AG04449 (cell line): ENCODE data around the gene GSC.

Experiments used
- CTCF ChIA-PET: fragments of 350-600 bp; formaldehyde crosslinking; extraction: SDS; loops from one replicate; lab custom pipeline; 2021; ENCODE audit warnings: antibody characterized with exemption; lab: Yijun Ruan, JAX
- POLR2A ChIA-PET: fragments of 400-600, 350-600 bp; formaldehyde crosslinking; extraction: SDS; loops from one replicate; lab custom pipeline; 2020; ENCODE audit warnings: antibody characterized with exemption, inconsistent platforms; lab: Yijun Ruan, JAX
- DNase-seq: peaks from one replicate; pipeline ENCODE4 v3.0.0-alpha.2; 2010; ENCODE audit warnings: low read depth, low spot score
- H3K4me3 ChIP-seq: 2 replicates; pipeline ENCODE4 v1.5.1; 2011; ENCODE audit warnings: low read depth, mild to moderate bottlenecking, control low read depth, low read length
- TF ChIP-seq, protein P1 (sequence below): IDR thresholded peaks from one replicate; pipeline ENCODE4 v1.5.1; 2011; ENCODE audit warnings: mild to moderate bottlenecking, moderate library complexity, low read length, control low read depth, inconsistent platforms; ENCODE audit not compliant: insufficient read depth; ENCODE audit errors: missing control alignments

The GSC gene

GRCh38 chr14:94761348-94761996 is 8.4 kb downstream of the GSC start:
- CTCF ChIA-PET: interaction anchor here (1.2 to 1.3 kb wide), 2 partner anchors 13 to 71 kb away, joined by 3 read pairs; no protein-coding TSS in a partner anchor
- POLR2A ChIA-PET: no interaction called here
- TF ChIP-seq, protein P1, sequence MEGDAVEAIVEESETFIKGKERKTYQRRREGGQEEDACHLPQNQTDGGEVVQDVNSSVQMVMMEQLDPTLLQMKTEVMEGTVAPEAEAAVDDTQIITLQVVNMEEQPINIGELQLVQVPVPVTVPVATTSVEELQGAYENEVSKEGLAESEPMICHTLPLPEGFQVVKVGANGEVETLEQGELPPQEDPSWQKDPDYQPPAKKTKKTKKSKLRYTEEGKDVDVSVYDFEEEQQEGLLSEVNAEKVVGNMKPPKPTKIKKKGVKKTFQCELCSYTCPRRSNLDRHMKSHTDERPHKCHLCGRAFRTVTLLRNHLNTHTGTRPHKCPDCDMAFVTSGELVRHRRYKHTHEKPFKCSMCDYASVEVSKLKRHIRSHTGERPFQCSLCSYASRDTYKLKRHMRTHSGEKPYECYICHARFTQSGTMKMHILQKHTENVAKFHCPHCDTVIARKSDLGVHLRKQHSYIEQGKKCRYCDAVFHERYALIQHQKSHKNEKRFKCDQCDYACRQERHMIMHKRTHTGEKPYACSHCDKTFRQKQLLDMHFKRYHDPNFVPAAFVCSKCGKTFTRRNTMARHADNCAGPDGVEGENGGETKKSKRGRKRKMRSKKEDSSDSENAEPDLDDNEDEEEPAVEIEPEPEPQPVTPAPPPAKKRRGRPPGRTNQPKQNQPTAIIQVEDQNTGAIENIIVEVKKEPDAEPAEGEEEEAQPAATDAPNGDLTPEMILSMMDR: no peak
- no peak overlapping the region for H3K4me3 ChIP-seq
- DNase-seq: no peak

DNA sequence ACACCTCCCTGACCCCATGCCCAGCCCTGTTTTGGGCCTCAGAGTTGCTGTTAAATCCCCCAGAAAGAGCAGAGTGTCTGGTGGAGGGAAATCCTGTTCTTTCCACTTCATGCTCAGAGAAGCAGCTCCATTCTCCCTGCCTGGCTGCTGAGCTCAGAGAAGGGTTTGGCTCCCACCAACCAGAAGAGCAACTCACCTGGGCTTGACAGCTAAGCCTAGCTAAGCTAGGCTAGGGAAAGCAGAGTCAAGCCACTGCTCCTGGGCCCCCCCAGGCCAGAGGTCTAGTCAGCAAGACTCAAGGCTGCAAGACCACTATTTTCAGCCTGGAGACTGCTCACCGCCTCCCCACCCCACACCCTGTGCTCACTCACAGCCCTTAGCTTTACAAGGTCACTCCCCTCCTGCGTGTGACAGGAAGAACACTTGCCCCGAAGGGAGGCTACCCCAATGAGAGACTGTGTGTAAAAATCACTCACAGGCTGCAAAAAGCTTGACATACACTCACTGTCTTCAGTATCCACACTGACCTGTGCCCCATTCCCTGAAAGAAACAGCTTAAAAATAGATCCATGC is 13.5 kb downstream of the GSC start:
- TF ChIP-seq, protein P1: no peak
- ChIA-PET CTCF (no interaction called here), POLR2A (no interaction called here)
- DNase-seq: no peak
- no peak overlapping the region for H3K4me3 ChIP-seq

GRCh38 chr14:94754391-94754942 is 15.4 kb downstream of the GSC start:
- no peak overlapping the region for H3K4me3 ChIP-seq
- ChIA-PET POLR2A (no interaction called here), CTCF (no interaction called here)
- TF ChIP-seq, protein P1: no peak
- no peak for DNase-seq

- no peak overlapping the region for H3K4me3 ChIP-seq
- DNase-seq: no peak
- POLR2A ChIA-PET: no interaction called here
- TF ChIP-seq, protein P1: no peak
- CTCF ChIA-PET: interaction anchor here (1.0 kb wide), 1 partner anchor 34 kb away, joined by 3 read pairs; no protein-coding TSS in a partner anchor
Measured at GRCh38 chr14:94752591-94753436, 17.1 kb downstream of the GSC start.

GRCh38 chr14:94751956-94752355 is 18.0 kb downstream of the GSC start:
- TF ChIP-seq, protein P1: no peak
- ChIA-PET CTCF (no interaction called here), POLR2A (no interaction called here)
- DNase-seq: no peak
- no peak overlapping the region for H3K4me3 ChIP-seq
